Esophagus squamous epithelium (tissue), 4 donors: ENCODE results near the gene FRA10AC1.

ENCODE experiments used
- CTCF ChIP-seq, 6 experiments: fragments of 450-650 bp in 4 of 6; fragments of 200-600 bp in 2 of 6; sonication (generic) in 2 of 6; IDR thresholded peaks; one replicate each; pipeline ENCODE4 v1.5.1; 2016 to 2019; ENCODE audit warnings: antibody characterized with exemption in 6 of 6, mild to moderate bottlenecking in 4 of 6, moderate library complexity in 4 of 6
- POLR2A ChIP-seq, 4 donors: fragments of 450-650 bp; IDR thresholded peaks; one replicate each; pipeline ENCODE4 v1.6.1; 2017; ENCODE audit warnings: antibody characterized with exemption in 4 of 4, mild to moderate bottlenecking in 4 of 4, moderate library complexity in 3 of 4

- TF ChIP-seq CTCF (IDR thresholded peaks at IDR 0.05) (no peak), POLR2A (IDR thresholded peaks at IDR 0.05) (no peak)
These were observed 6.7 kb downstream of the FRA10AC1 start for GRCh38 chr10:93695740-93696139.
